Activated naive CD8-positive, alpha-beta T cell treated with anti-CD3 and anti-CD28 coated beads, Interleukin-2, amount 50 U/mL, for 24 hours (primary cell): ENCODE measurements around the gene RALGPS2.

Source experiments
- ATAC-seq: fragments of 150-1000 bp; cut with Tn5 transposase; one replicate; pipeline ENCODE4 v1.10.0; 2021
- DNase-seq: peaks from one replicate; pipeline ENCODE4 v3.0.0; 2021
- H3K27ac Mint-ChIP-seq: one replicate; pipeline ENCODE4 v1.8.0; 2021; ENCODE audit warnings: mild to moderate bottlenecking, mixed read lengths
- H3K27me3 Mint-ChIP-seq: one replicate; pipeline ENCODE4 v1.8.0; 2021; ENCODE audit warnings: mixed read lengths
- H3K36me3 Mint-ChIP-seq: one replicate; pipeline ENCODE4 v1.8.0; 2021; ENCODE audit warnings: low read depth, mixed read lengths
- H3K4me1 Mint-ChIP-seq: one replicate; pipeline ENCODE4 v1.8.0; 2021; ENCODE audit warnings: mixed read lengths
- H3K4me3 Mint-ChIP-seq: one replicate; pipeline ENCODE4 v1.8.0; 2021; ENCODE audit warnings: mild to moderate bottlenecking, moderate library complexity, mixed read lengths
- H3K9me3 Mint-ChIP-seq: one replicate; pipeline ENCODE4 v1.8.0; 2021; ENCODE audit warnings: mixed read lengths

The RALGPS2 gene

GRCh38 chr1:178918955-178919354 lies 193.9 kb downstream of the RALGPS2 start:
- no peak overlapping the region for H3K4me3 Mint-ChIP-seq
- H3K36me3 Mint-ChIP-seq = peaks cover 10% of the 10 kb centered on the region
- ATAC-seq = no peak
- peaks cover 4% of the 10 kb centered on the region for H3K9me3 Mint-ChIP-seq
- DNase-seq = no peak
- H3K4me1 Mint-ChIP-seq = no peaks in the 10 kb centered on the region
- H3K27me3 Mint-ChIP-seq = no peaks in the 10 kb centered on the region
- no peak overlapping the region for H3K27ac Mint-ChIP-seq

- Mint-ChIP-seq H3K36me3 (peaks cover 16% of the 10 kb centered on the region), H3K4me3 (no peak overlapping the region), H3K27ac (no peak overlapping the region), H3K4me1 (no peaks in the 10 kb centered on the region), H3K9me3 (peaks cover 8% of the 10 kb centered on the region), H3K27me3 (no peaks in the 10 kb centered on the region)
- ATAC-seq = no peak
- no peak for DNase-seq
Observed at GRCh38 chr1:178919581-178919980, 194.5 kb downstream of the RALGPS2 start.

- no peak overlapping the region for H3K4me3 Mint-ChIP-seq
- no peak overlapping the region for H3K27ac Mint-ChIP-seq
- no peak for DNase-seq
- H3K27me3 Mint-ChIP-seq = no peaks in the 10 kb centered on the region
- H3K4me1 Mint-ChIP-seq = peaks cover 2% of the 10 kb centered on the region
- peaks cover 8% of the 10 kb centered on the region for H3K9me3 Mint-ChIP-seq
- no peak for ATAC-seq
- H3K36me3 Mint-ChIP-seq = peaks cover 10% of the 10 kb centered on the region
Observed at GRCh38 chr1:178921499-178921898, 196.5 kb downstream of the RALGPS2 start.

- ATAC-seq (no peak), DNase-seq (no peak)
- Mint-ChIP-seq H3K4me3 (no peak overlapping the region), H3K9me3 (peaks cover 8% of the 10 kb centered on the region), H3K27me3 (no peaks in the 10 kb centered on the region), H3K36me3 (peaks cover 5% of the 10 kb centered on the region), H3K4me1 (peaks cover 2% of the 10 kb centered on the region), H3K27ac (no peak overlapping the region)
Observed at GRCh38 chr1:178923512-178923911, 198.5 kb downstream of the RALGPS2 start.

GRCh38 chr1:178926046-178926445 lies 201.0 kb downstream of the RALGPS2 start:
- no peak overlapping the region for H3K4me3 Mint-ChIP-seq
- H3K9me3 Mint-ChIP-seq = peaks cover 8% of the 10 kb centered on the region
- H3K36me3 Mint-ChIP-seq = peaks cover 5% of the 10 kb centered on the region
- H3K27ac Mint-ChIP-seq = no peak overlapping the region
- DNase-seq (no peak), ATAC-seq (no peak)
- H3K27me3 Mint-ChIP-seq = no peaks in the 10 kb centered on the region
- peaks cover 7% of the 10 kb centered on the region for H3K4me1 Mint-ChIP-seq

GRCh38 chr1:178927003-178927402 lies 202.0 kb downstream of the RALGPS2 start:
- ATAC-seq (no peak), DNase-seq (no peak)
- peaks cover 2% of the 10 kb centered on the region for H3K27me3 Mint-ChIP-seq
- H3K36me3 Mint-ChIP-seq = peaks cover 5% of the 10 kb centered on the region
- H3K9me3 Mint-ChIP-seq = peaks cover 8% of the 10 kb centered on the region
- no peak overlapping the region for H3K27ac Mint-ChIP-seq
- no peak overlapping the region for H3K4me3 Mint-ChIP-seq
- peaks cover 7% of the 10 kb centered on the region for H3K4me1 Mint-ChIP-seq

- peaks cover 5% of the 10 kb centered on the region for H3K36me3 Mint-ChIP-seq
- no peak overlapping the region for H3K27ac Mint-ChIP-seq
- peaks cover 8% of the 10 kb centered on the region for H3K9me3 Mint-ChIP-seq
- H3K4me1 Mint-ChIP-seq = peaks cover 7% of the 10 kb centered on the region
- ATAC-seq (no peak), DNase-seq (no peak)
- H3K27me3 Mint-ChIP-seq = peaks cover 2% of the 10 kb centered on the region
- no peak overlapping the region for H3K4me3 Mint-ChIP-seq
Observed at GRCh38 chr1:178928041-178928440, 203.0 kb downstream of the RALGPS2 start.

GRCh38 chr1:178928976-178929375 lies 203.9 kb downstream of the RALGPS2 start:
- peaks cover 2% of the 10 kb centered on the region for H3K27me3 Mint-ChIP-seq
- H3K4me3 Mint-ChIP-seq = no peak overlapping the region
- H3K9me3 Mint-ChIP-seq = peaks cover 4% of the 10 kb centered on the region
- ATAC-seq (peak; percentile 40), DNase-seq (no peak)
- H3K36me3 Mint-ChIP-seq = peaks cover 5% of the 10 kb centered on the region
- H3K4me1 Mint-ChIP-seq = peaks cover 7% of the 10 kb centered on the region
- H3K27ac Mint-ChIP-seq = no peak overlapping the region

GRCh38 chr1:178931858-178932551 lies 207.0 kb downstream of the RALGPS2 start:
- Mint-ChIP-seq H3K36me3 (no peaks in the 10 kb centered on the region), H3K9me3 (no peaks in the 10 kb centered on the region), H3K4me1 (peaks cover 5% of the 10 kb centered on the region), H3K4me3 (no peak overlapping the region), H3K27me3 (peaks cover 2% of the 10 kb centered on the region), H3K27ac (no peak overlapping the region)
- DNase-seq = no peak
- no peak for ATAC-seq

- H3K4me1 Mint-ChIP-seq = peaks cover 5% of the 10 kb centered on the region
- H3K36me3 Mint-ChIP-seq = no peaks in the 10 kb centered on the region
- ATAC-seq (no peak), DNase-seq (no peak)
- H3K4me3 Mint-ChIP-seq = no peak overlapping the region
- no peak overlapping the region for H3K27ac Mint-ChIP-seq
- H3K9me3 Mint-ChIP-seq = no peaks in the 10 kb centered on the region
- peaks cover 2% of the 10 kb centered on the region for H3K27me3 Mint-ChIP-seq
Observed at GRCh38 chr1:178932552-178932906, 207.5 kb downstream of the RALGPS2 start.

GRCh38 chr1:178933105-178933561 lies 208.1 kb downstream of the RALGPS2 start:
- Mint-ChIP-seq H3K4me3 (no peak overlapping the region), H3K27ac (no peak overlapping the region), H3K27me3 (peaks cover 2% of the 10 kb centered on the region), H3K36me3 (no peaks in the 10 kb centered on the region), H3K4me1 (peaks cover 5% of the 10 kb centered on the region), H3K9me3 (no peaks in the 10 kb centered on the region)
- DNase-seq (no peak), ATAC-seq (no peak)

- no peak overlapping the region for H3K27ac Mint-ChIP-seq
- no peaks in the 10 kb centered on the region for H3K9me3 Mint-ChIP-seq
- no peaks in the 10 kb centered on the region for H3K36me3 Mint-ChIP-seq
- peaks cover 2% of the 10 kb centered on the region for H3K4me1 Mint-ChIP-seq
- H3K4me3 Mint-ChIP-seq = no peak overlapping the region
- no peak for ATAC-seq
- DNase-seq = no peak
- peaks cover 2% of the 10 kb centered on the region for H3K27me3 Mint-ChIP-seq
Observed at GRCh38 chr1:178933709-178934490, 208.9 kb downstream of the RALGPS2 start.

- Mint-ChIP-seq H3K4me3 (no peak overlapping the region), H3K36me3 (no peaks in the 10 kb centered on the region), H3K27ac (no peak overlapping the region), H3K9me3 (no peaks in the 10 kb centered on the region), H3K27me3 (peaks cover 2% of the 10 kb centered on the region), H3K4me1 (no peaks in the 10 kb centered on the region)
- DNase-seq (no peak), ATAC-seq (no peak)
Observed at GRCh38 chr1:178934546-178934945, 209.5 kb downstream of the RALGPS2 start.

- no peak overlapping the region for H3K27ac Mint-ChIP-seq
- H3K9me3 Mint-ChIP-seq = no peaks in the 10 kb centered on the region
- ATAC-seq (no peak), DNase-seq (no peak)
- H3K4me3 Mint-ChIP-seq = no peak overlapping the region
- no peaks in the 10 kb centered on the region for H3K36me3 Mint-ChIP-seq
- peaks cover 2% of the 10 kb centered on the region for H3K27me3 Mint-ChIP-seq
- no peaks in the 10 kb centered on the region for H3K4me1 Mint-ChIP-seq
Observed at GRCh38 chr1:178935610-178936009, 210.6 kb downstream of the RALGPS2 start.

- Mint-ChIP-seq H3K9me3 (no peaks in the 10 kb centered on the region), H3K4me3 (no peak overlapping the region), H3K27ac (no peak overlapping the region), H3K4me1 (peaks cover 1% of the 10 kb centered on the region), H3K27me3 (peaks cover 6% of the 10 kb centered on the region), H3K36me3 (no peaks in the 10 kb centered on the region)
- no peak for DNase-seq
- ATAC-seq = no peak
Observed at GRCh38 chr1:178937695-178938094, 212.7 kb downstream of the RALGPS2 start.
